GM18909 (cell line): ENCODE data around the gene GRK3.
"Not testable (repeated sequence)": the region's sequence is repeated elsewhere in the genome, so short reads cannot be mapped to it uniquely, and the experiment has no call there.

Experiments
- ATAC-seq: cut with Tn5 transposase; IDR thresholded peaks from one replicate; pipeline ENCODE4 v1.9.1; 2021; ENCODE audit warnings: mild to moderate bottlenecking; ENCODE audit not compliant: unreplicated experiment, poor library complexity

The GRK3 gene

DNA sequence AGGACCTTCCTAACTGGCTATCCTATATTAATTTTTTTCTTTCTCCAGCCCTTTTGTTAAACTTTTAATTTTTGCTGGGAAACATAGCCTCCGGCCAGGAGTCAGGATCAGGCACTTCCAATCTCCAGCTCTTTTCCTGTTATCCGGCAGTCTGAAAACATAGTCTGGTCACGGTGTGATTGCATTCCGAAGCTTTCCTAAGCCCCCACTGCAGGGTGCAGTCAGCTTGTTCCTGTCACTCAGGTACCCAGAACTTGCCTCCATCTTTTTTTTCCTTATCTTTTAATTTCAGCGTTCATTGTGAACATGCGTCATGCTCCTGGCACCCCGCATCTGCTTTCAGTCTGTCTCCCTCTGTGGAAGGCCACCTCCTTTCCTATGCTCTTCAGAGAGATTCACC is 59.4 kb downstream of the GRK3 start:
- no peak for ATAC-seq

- no peak for ATAC-seq
These were observed 60.0 kb downstream of the GRK3 start for GRCh38 chr22:25624476-25624875.

- ATAC-seq, result not testable (repeated sequence)
These were observed 61.5 kb downstream of the GRK3 start for GRCh38 chr22:25625747-25626623.

DNA sequence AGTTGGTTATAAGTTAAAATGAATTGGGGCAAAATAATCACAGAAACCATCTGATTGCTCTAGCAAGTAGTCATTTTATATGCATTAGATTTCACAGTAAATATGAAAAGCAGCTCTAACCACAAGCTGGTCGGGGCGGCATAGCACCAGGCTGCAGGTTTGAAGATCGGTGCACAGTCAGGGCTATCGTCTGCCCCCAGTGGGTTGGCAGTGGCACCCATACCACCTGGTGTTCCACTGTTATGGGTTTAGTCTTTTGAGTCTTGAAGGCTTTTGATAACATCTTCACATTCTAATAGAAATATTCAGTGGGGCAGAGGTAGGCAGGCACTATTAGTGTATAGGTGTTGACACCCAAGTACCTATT is 62.1 kb downstream of the GRK3 start:
- no peak for ATAC-seq

GRCh38 chr22:25627271-25627852 is 62.9 kb downstream of the GRK3 start:
- ATAC-seq, result no peak

GRCh38 chr22:25628494-25628893 is 64.0 kb downstream of the GRK3 start:
- ATAC-seq, result no peak

DNA sequence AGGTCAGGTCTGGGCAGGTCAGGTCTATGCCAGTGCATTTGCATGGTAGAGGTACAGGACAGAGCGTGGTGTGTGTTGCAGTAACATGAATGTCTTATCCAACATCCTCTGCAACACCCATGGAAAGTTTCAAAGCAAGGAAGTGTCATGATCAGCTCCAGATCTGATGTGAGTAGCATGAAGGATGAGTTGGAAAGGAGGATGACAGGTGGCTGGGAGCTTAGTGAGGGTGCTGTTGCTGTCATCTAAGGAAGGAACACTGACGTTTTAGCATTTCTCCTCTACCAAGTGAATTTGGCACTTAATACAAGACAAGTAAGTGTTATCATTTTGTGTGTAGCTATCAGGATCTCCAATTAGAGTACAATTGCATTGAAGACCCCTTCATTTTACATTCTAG is 65.1 kb downstream of the GRK3 start:
- ATAC-seq, result no peak

DNA sequence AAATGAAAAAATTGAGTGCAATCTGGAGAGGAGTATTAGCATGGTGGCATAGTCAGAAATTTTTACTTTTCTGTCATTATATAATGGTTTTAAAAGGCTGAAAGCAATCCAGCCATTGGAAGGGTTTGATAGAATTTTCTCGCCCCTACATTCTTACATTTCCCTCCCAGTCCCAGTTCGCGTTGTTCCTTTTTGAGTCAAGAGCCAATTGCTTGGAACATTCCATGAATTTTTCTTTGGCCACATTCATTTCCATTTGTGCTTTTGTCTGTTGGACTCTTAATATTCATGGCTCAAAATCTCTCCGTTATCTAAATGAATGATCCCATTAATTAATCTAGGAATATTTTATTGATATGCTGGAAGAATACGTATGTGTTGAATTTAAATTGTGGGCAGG is 66.0 kb downstream of the GRK3 start:
- ATAC-seq, result no peak

DNA sequence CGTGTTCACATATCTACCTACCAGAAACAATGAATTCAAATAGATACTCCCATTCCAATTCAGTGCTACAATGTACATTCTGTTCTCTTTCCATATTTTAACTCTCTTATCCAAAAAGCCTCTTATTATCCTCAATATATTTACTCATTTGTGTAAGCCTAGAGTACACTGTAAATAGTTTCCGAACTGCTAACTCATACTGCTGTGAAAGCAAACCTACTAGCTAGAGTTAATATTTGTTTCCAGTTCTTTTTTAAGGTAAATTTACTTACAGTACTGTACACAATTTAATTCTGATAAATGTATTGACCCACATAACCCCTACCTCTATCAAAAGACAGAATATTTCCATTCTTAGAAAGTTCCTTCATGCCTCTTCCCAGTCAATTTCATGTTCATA is 71.8 kb downstream of the GRK3 start:
- no peak for ATAC-seq

- no peak for ATAC-seq
These were observed 72.6 kb downstream of the GRK3 start for GRCh38 chr22:25637032-25637431.

DNA sequence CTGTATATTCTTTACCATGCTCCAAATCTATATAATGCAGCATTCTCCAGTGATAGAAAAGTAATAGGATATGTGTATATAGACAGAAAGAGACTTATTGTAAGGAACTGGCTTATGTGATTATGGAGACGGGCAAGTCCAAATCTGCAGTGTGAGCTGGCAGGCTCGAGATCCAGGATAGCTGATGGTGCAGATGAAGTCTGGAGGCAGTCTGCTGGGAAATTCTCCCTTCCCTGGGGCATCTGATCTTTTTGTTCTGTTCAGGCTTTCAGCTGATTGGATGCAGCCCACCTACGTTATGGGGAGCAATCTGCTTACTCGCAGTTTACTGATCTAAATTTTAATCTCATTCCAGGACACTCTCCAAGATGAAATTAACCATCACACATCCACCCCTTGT is 73.2 kb downstream of the GRK3 start:
- ATAC-seq, result no peak

DNA sequence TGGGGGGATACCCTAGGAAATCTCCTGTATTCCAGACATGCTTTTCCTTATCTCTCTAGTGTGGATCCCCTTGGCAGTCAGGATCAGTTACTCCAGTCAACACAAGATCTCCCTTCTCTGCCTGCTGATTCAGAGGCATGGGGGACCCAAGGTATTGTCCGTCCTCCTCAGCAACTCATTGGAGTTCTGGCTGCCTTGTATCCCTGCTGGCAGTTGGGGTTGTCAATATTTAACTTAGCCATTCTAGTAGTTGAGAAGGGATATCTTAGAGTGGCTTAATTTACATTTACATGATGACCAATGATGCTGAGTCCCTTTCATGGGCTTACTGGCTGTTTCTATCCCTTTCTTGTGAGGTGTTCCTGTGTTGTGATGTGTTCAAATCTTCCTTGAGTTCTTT is 74.2 kb downstream of the GRK3 start:
- no peak for ATAC-seq

GRCh38 chr22:25641650-25642049 is 77.2 kb downstream of the GRK3 start:
- no peak for ATAC-seq

DNA sequence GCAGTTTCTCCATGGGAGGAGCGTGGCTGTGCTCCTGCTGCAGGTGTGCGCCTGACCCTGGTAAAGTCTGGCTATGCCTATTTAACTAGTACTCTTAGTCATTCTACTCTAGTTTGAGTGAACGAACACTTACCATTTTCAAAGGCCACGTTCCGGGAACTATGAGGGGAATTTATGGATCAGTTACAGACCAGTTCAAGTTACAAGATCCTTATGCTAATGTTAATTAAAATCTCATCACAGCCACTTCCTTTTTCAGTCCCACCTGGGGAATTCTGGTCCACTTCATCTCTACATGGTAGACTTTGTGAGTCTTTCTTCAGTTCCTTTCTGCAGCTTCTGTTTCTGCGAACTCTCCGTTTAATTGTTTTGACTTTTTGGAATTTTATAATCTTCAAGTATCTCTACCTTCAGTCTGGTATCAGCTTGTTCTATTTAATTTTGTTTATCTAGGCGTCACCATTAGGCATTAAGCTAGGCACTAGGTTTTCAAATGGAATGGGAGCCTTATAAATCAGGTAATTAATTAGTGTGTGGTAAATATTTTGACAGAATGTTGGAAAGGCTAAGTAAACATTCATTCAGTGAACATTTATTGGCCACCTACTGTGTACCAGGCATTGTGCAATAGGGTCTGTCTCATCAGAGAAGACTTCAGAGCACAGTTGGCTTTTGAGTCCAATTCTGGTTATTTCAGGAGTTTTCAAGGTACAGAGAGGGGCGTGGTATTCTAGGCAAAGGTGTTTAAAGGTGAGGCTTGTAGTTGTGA is 78.9 kb downstream of the GRK3 start:
- ATAC-seq, result no peak

DNA sequence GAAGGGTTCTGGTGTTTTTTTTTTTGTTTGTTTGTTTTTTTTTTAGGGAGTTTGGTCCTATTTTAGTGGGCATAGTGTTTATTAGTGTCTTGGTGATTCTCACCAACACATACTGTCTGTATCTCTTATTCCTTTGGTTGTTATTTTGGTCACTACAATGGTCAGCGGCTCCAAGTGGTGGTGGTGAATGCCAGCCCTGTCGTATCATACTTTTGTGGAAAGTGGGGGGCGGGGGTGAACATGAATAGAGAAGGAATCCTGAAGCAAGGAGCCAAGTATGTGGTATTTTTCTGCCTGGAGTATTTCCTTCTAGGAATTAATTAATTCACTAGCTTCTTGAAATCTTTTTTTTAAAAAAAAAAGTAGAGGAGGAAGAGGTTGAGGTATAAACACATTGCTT is 79.6 kb downstream of the GRK3 start:
- no peak for ATAC-seq

DNA sequence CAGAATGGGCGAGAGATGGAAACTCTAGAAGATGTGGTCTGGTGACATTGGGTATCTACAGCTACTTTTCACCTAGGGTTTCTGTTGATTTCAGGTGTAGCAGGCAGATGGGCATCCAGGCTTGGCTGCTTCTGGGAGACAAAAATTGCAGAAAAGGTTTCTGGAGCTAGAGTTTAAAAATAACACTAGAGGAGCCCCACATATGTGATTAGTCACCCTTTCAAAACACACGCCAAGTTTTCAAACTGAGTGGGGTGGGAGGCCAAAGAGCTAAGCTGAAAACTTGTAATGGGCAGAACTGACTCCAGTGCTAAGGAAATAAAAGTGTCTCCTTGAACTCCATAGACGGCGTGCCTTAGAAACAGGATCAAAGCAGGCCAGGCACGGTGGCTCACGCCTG is 80.8 kb downstream of the GRK3 start:
- no peak for ATAC-seq

- ATAC-seq, result no peak
These were observed 81.5 kb downstream of the GRK3 start for GRCh38 chr22:25645964-25646363.

GRCh38 chr22:25650833-25651232 is 86.4 kb downstream of the GRK3 start:
- ATAC-seq, result no peak

DNA sequence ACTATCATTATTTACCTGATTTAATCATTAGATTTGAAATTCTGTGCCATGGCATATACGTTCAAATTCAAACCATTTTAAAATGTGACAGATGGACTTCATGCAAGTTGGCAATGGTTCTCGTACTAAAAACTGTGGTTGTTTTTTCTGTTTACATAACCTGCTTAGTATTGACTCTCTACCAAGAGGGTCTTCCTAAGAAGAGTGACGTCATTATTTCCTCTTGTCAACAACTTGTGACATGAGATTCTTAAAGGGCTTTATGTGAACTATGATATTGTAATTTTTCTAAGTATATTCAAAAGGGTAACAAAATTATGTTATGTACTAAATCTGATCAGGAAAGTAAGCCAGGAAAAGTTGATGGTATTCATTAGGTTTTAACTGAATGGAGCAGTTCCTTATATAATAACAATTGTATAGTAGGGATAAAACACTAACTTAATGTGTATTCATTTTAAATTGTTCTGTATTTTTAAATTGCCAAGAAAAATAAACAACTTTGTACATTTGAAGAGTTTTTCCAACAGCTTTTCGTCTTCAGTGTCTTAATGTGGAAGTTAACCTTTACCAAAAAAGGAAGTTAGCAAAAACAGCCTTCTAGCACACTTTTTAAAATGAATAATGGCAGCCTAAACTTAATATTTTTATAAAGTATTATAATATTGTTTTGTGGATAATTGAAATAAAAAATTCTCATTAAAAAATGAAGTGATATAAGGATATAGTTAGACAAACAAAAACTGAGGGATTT is 87.0 kb downstream of the GRK3 start:
- no peak for ATAC-seq

GRCh38 chr22:25654676-25655075 is 90.2 kb downstream of the GRK3 start:
- no peak for ATAC-seq
